ENCODE results near the gene MRPS6.

DNA sequence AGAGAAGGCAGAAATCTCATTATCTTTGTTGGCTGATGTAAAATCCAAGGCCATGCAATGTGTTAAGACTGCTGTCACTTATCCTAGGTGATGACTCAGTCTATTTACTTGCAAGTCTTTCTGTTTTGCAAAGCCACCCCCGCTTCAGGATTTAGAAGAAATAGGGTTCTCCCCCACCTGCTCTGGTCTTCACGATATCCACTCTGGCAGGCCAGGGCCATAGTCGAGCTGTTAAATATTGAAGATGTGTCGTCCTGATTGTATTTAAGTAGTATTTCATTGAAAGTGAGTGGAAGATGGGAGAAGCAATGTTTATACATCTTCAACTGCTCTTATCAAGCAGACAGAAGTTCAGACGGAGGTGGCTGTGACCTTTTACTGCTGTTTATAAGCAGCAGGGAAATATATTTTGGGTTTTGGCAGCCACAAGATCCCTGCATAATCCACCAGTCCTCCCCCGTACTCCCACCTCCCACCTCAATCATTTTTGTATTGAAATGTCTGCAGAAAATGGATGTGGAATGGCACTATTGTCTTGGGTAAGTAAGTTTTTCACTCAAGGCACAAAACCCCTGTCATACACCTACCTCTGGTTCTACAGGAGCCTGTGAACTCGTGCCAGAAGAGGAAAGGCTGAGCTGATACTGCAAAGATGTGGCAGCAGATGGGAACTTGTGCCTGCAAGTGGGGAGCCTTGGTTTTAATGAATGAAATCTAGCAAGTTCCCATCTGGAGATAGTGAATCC, 117.4 kb downstream of the MRPS6 start:
- TF ChIP-seq, protein P1, sequence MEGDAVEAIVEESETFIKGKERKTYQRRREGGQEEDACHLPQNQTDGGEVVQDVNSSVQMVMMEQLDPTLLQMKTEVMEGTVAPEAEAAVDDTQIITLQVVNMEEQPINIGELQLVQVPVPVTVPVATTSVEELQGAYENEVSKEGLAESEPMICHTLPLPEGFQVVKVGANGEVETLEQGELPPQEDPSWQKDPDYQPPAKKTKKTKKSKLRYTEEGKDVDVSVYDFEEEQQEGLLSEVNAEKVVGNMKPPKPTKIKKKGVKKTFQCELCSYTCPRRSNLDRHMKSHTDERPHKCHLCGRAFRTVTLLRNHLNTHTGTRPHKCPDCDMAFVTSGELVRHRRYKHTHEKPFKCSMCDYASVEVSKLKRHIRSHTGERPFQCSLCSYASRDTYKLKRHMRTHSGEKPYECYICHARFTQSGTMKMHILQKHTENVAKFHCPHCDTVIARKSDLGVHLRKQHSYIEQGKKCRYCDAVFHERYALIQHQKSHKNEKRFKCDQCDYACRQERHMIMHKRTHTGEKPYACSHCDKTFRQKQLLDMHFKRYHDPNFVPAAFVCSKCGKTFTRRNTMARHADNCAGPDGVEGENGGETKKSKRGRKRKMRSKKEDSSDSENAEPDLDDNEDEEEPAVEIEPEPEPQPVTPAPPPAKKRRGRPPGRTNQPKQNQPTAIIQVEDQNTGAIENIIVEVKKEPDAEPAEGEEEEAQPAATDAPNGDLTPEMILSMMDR (IDR thresholded peaks at IDR 0.05 in 2 of 3, conservative IDR thresholded peaks at IDR 0.05 in 1 of 3; ENCODE audit: borderline replicate concordance in 1 of 3, insufficient read depth in 1 of 3, low read depth in 2 of 3, low read length in 2 of 3), result no peak
- no peak for TF ChIP-seq TCF7L2 (IDR thresholded peaks at IDR 0.05; ENCODE audit: borderline replicate concordance, extremely low read depth, insufficient read depth, insufficient read length)
- TF ChIP-seq, protein P2, sequence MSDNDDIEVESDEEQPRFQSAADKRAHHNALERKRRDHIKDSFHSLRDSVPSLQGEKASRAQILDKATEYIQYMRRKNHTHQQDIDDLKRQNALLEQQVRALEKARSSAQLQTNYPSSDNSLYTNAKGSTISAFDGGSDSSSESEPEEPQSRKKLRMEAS (IDR thresholded peaks at IDR 0.05), result no peak
- no peak for TF ChIP-seq POLR2AphosphoS5 (IDR thresholded peaks at IDR 0.05; ENCODE audit: low read depth, low read length)
- TF ChIP-seq YY1 (IDR thresholded peaks at IDR 0.05; ENCODE audit: extremely low read depth, insufficient replicate concordance, low read depth, low read length), result no peak
- TF ChIP-seq, protein P3, sequence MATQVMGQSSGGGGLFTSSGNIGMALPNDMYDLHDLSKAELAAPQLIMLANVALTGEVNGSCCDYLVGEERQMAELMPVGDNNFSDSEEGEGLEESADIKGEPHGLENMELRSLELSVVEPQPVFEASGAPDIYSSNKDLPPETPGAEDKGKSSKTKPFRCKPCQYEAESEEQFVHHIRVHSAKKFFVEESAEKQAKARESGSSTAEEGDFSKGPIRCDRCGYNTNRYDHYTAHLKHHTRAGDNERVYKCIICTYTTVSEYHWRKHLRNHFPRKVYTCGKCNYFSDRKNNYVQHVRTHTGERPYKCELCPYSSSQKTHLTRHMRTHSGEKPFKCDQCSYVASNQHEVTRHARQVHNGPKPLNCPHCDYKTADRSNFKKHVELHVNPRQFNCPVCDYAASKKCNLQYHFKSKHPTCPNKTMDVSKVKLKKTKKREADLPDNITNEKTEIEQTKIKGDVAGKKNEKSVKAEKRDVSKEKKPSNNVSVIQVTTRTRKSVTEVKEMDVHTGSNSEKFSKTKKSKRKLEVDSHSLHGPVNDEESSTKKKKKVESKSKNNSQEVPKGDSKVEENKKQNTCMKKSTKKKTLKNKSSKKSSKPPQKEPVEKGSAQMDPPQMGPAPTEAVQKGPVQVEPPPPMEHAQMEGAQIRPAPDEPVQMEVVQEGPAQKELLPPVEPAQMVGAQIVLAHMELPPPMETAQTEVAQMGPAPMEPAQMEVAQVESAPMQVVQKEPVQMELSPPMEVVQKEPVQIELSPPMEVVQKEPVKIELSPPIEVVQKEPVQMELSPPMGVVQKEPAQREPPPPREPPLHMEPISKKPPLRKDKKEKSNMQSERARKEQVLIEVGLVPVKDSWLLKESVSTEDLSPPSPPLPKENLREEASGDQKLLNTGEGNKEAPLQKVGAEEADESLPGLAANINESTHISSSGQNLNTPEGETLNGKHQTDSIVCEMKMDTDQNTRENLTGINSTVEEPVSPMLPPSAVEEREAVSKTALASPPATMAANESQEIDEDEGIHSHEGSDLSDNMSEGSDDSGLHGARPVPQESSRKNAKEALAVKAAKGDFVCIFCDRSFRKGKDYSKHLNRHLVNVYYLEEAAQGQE (IDR thresholded peaks at IDR 0.05; ENCODE audit: low read depth), result no peak
- no peak for TF ChIP-seq EZH2 (IDR thresholded peaks at IDR 0.05)
